Osteoblast (primary cell): ENCODE results near the gene FKBP10. TPM values are rescaled to one million over a fixed set of nuclear protein-coding genes. Genes with fewer than 3 reads are reported as not detected.
A peak's percentile ranks its signal among the peaks of the same experiment; 100 is the strongest.

Experiments used
- DNase-seq: peaks from one replicate; pipeline ENCODE4 v3.0.0; 2011; ENCODE audit warnings: low spot score, mixed read lengths; ENCODE audit not compliant: insufficient read length; ENCODE audit errors: missing footprints
- H2AFZ ChIP-seq: 2 replicates; pipeline ENCODE4 v1.6.0; 2011; ENCODE audit warnings: mild to moderate bottlenecking, low read length
- H3K27ac ChIP-seq: 2 replicates; pipeline ENCODE4 v1.5.1; 2011; ENCODE audit warnings: mild to moderate bottlenecking, low read depth, low read length, moderate library complexity
- H3K27me3 ChIP-seq: 2 replicates; pipeline ENCODE4 v1.6.0; 2012; ENCODE audit warnings: mild to moderate bottlenecking, control low read depth, inconsistent platforms, low read length, moderate library complexity; ENCODE audit not compliant: insufficient read depth
- H3K36me3 ChIP-seq: 2 replicates; pipeline ENCODE4 v1.5.1; 2011; ENCODE audit warnings: mild to moderate bottlenecking, low read length, control low read depth, moderate library complexity; ENCODE audit not compliant: insufficient read depth
- H3K4me1 ChIP-seq: 2 replicates; pipeline ENCODE4 v1.5.1; 2011; ENCODE audit warnings: mild to moderate bottlenecking, low read length, control low read depth, moderate library complexity; ENCODE audit not compliant: insufficient read depth
- H3K4me2 ChIP-seq: 2 replicates; pipeline ENCODE4 v1.6.0; 2011; ENCODE audit warnings: mild to moderate bottlenecking, low read length; ENCODE audit not compliant: insufficient read depth
- H3K4me3 ChIP-seq: fragments of 200-600 bp; sonication (generic); 3 replicates; pipeline ENCODE4 v1.5.1; 2012; ENCODE audit warnings: mild to moderate bottlenecking, low read length, inconsistent platforms; ENCODE audit not compliant: insufficient read depth
- H3K79me2 ChIP-seq: 2 replicates; pipeline ENCODE4 v1.6.0; 2012; ENCODE audit warnings: mild to moderate bottlenecking, low read length, control low read depth, inconsistent platforms; ENCODE audit not compliant: insufficient read depth
- H3K9me3 ChIP-seq: 2 replicates; pipeline ENCODE4 v1.5.1; 2011; ENCODE audit warnings: low read depth, low read length, control low read depth
- H4K20me1 ChIP-seq: 2 replicates; pipeline ENCODE4 v1.6.0; 2012; ENCODE audit warnings: mild to moderate bottlenecking, low read length, control low read depth; ENCODE audit not compliant: insufficient read depth
- total RNA-seq: library from RNA; depleted of rRNA; stranded (reverse); fragments of >200 nt; gene quantifications from 2 replicates; pipeline ENCODE4 v1.2.3, GENCODE V29; 2012
- TF ChIP-seq, protein P1 (sequence below): IDR thresholded peaks from 2 replicates; pipeline ENCODE4 v1.5.1; 2011; ENCODE audit warnings: mild to moderate bottlenecking, low read depth, low read length, moderate library complexity; ENCODE audit errors: extremely low read depth

The FKBP10 gene
- total RNA-seq, 1 donor = 396 TPM

DNA sequence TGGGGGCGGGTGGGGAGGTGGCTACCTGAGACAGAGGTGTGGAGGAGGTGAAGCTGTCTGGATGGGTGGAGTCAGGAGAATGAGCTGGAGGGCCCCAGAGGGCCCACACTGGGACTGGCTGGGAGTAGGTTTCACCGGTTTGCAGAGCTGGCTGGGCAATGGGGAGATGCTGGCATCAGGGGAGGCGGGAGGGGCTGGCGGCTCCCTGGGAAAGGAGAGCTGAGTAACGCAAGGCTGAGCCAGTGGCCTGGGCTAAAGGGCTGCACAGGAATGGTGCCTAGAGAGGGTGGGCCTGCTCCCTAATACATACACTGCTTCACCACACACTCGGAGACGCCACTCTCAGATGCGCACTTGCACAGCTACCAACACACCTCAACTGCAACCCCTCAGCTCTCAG, 13.4 kb upstream of the FKBP10 start:
- no peak overlapping the region for H3K4me2 ChIP-seq
- peaks cover 4% of the 10 kb centered on the region for H3K4me1 ChIP-seq
- H3K79me2 ChIP-seq = no peaks in the 10 kb centered on the region
- no peak overlapping the region for H2AFZ ChIP-seq
- no peak overlapping the region for H3K4me3 ChIP-seq
- no peaks in the 10 kb centered on the region for H3K9me3 ChIP-seq
- H4K20me1 ChIP-seq = peaks cover 3% of the 10 kb centered on the region
- H3K27me3 ChIP-seq = no peaks in the 10 kb centered on the region
- TF ChIP-seq, protein P1, sequence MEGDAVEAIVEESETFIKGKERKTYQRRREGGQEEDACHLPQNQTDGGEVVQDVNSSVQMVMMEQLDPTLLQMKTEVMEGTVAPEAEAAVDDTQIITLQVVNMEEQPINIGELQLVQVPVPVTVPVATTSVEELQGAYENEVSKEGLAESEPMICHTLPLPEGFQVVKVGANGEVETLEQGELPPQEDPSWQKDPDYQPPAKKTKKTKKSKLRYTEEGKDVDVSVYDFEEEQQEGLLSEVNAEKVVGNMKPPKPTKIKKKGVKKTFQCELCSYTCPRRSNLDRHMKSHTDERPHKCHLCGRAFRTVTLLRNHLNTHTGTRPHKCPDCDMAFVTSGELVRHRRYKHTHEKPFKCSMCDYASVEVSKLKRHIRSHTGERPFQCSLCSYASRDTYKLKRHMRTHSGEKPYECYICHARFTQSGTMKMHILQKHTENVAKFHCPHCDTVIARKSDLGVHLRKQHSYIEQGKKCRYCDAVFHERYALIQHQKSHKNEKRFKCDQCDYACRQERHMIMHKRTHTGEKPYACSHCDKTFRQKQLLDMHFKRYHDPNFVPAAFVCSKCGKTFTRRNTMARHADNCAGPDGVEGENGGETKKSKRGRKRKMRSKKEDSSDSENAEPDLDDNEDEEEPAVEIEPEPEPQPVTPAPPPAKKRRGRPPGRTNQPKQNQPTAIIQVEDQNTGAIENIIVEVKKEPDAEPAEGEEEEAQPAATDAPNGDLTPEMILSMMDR = no peak
- H3K36me3 ChIP-seq = peaks cover 4% of the 10 kb centered on the region
- no peak overlapping the region for H3K27ac ChIP-seq
- peak; percentile 54 for DNase-seq

DNA sequence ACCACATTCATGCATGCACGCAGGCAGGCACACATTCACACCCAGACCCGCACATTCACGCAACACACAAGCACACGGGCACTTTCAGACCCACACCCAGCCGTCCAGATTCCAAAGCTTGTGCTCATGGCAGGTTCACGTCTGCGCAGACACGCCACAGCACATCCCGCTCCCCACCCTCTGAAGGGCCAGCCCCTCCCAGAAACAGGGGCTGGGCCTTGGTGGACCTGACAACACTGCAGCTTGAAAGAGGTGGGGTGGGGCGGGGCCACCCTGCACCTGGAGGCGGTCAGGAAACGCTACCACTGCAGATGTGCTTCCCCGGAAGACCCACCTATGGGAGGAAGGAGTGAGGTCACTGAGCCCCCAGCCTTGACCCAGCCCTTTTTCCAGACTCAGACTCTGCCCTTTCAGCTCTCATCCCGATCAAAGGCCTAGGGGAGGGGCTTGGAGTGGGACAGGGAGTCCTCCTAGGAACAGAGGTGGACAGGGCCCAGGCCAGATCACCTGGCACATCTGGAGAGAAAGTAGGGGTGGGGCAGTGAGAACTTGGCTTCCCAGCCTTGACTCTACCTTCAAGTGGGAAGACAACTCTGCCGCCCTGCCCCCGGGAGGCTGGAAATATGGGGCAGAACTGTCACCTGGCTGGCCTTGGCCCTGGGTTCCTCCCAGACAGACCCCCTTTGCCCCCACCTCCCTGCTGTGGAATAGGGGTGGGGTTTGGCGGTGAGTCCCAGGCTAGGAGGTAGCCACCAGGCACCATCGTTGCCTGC, 12.0 kb upstream of the FKBP10 start:
- Histone ChIP-seq H4K20me1 (peaks cover 3% of the 10 kb centered on the region), H3K4me2 (peak overlapping the region; percentile 73), H3K9me3 (no peaks in the 10 kb centered on the region), H3K27me3 (no peaks in the 10 kb centered on the region), H3K27ac (no peak overlapping the region), H3K36me3 (peaks cover 10% of the 10 kb centered on the region), H2AFZ (no peak overlapping the region), H3K4me3 (no peak overlapping the region), H3K4me1 (peaks cover 4% of the 10 kb centered on the region), H3K79me2 (no peaks in the 10 kb centered on the region)
- TF ChIP-seq, protein P1 = no peak
- peak; percentile 50 for DNase-seq

DNA sequence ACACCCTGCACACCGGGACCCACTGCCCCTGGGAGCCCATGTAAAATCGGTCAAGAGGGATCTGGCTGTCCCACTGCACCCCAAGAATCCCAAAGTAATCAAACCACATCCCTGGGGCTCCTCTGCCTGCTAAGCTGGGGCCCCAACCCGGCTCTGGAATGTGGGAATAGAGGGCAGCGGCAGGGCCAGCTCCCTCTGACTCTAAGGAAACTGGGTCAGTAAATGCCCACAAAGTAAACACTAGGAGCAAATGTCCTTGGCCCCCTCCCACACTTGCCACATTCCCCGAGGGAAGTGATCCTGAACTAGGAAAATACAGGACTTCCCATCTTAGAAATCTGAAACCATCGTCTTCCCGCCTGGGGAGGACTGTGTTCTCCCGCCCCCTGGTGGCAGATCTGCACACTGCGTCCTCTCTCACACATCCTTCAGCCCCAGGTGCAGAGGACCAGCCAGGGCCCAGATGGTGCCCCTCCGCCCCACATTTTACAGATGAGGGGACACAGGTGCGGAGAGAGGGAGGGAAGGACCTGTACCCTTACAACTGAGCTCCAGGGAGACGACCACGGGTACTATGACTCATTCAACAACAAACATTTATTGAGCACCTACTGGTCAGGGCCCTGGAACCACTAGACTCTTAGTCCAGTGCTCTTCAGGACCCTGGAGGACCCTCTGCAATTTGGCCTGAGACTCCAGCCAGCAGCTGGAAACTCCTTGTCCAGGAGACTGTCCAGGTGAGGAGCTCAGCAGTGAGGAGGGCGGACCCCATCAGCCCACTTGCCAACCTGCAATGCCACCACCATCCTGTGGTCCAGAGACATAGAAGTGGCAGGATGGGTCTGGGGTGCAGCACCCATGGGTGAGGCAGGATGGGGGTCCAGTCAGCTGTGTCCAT, 11.2 kb upstream of the FKBP10 start:
- no peaks in the 10 kb centered on the region for H3K79me2 ChIP-seq
- TF ChIP-seq, protein P1 = peak; percentile 95
- H3K9me3 ChIP-seq = no peaks in the 10 kb centered on the region
- H3K27me3 ChIP-seq = no peaks in the 10 kb centered on the region
- peak overlapping the region; percentile 30 for H3K4me3 ChIP-seq
- H3K4me1 ChIP-seq = peaks cover 4% of the 10 kb centered on the region
- H2AFZ ChIP-seq = no peak overlapping the region
- H4K20me1 ChIP-seq = peaks cover 8% of the 10 kb centered on the region
- DNase-seq = peak; percentile 96
- H3K4me2 ChIP-seq = peak overlapping the region; percentile 73
- peaks cover 18% of the 10 kb centered on the region for H3K36me3 ChIP-seq
- no peak overlapping the region for H3K27ac ChIP-seq
